PC-3 (cell line): ENCODE data around the gene FOXL3.

Experiments
- EZH2 ChIP-seq: fragments of 300-600 bp; sonication (generic); IDR thresholded peaks from one replicate; pipeline ENCODE4 v1.6.1; 2017; ENCODE audit warnings: antibody characterized with exemption, mild to moderate bottlenecking, low read length; ENCODE audit not compliant: unreplicated experiment
- EZH2phosphoT487 ChIP-seq: fragments of 300-600 bp; sonication (generic); IDR thresholded peaks from 2 replicates; pipeline ENCODE4 v1.6.1; 2018; ENCODE audit warnings: mild to moderate bottlenecking, antibody characterized with exemption, low read length, borderline replicate concordance
- TF ChIP-seq, protein P1 (sequence below): fragments of 300-600 bp; sonication (generic); conservative IDR thresholded peaks from 2 replicates; pipeline ENCODE4 v1.5.1; 2017; ENCODE audit warnings: antibody characterized with exemption, low read depth, mild to moderate bottlenecking, low read length

DNA sequence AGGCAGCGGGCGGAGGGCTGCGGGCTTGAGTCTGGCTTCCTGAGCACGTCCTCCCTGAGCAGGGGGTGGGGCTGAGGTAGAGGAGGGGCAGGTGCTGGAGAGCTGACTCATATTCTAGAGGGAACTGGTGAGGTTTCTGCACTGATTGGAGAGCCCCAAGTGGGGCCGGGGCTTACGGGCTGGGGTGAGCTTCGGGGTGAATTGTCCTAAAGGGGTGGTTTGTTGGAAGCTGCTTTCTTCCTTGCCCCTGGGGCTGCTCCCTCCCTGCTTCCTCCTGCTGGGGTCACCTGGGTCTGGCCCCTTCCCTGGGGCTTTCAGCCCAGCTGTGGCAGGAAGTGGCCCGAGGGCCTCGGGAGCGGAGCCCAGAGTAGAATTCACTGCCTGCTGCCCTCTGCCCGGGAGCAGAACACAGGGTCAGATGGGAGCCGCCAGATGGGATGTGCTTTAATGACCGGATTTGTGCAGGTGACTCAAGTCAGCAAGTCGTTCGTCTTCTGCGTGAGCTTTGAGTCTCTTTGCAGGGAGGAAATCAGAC lies 49.0 kb upstream of the FOXL3 start:
- TF ChIP-seq, protein P1, sequence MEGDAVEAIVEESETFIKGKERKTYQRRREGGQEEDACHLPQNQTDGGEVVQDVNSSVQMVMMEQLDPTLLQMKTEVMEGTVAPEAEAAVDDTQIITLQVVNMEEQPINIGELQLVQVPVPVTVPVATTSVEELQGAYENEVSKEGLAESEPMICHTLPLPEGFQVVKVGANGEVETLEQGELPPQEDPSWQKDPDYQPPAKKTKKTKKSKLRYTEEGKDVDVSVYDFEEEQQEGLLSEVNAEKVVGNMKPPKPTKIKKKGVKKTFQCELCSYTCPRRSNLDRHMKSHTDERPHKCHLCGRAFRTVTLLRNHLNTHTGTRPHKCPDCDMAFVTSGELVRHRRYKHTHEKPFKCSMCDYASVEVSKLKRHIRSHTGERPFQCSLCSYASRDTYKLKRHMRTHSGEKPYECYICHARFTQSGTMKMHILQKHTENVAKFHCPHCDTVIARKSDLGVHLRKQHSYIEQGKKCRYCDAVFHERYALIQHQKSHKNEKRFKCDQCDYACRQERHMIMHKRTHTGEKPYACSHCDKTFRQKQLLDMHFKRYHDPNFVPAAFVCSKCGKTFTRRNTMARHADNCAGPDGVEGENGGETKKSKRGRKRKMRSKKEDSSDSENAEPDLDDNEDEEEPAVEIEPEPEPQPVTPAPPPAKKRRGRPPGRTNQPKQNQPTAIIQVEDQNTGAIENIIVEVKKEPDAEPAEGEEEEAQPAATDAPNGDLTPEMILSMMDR: no peak
- no peak for TF ChIP-seq EZH2
- no peak for TF ChIP-seq EZH2phosphoT487
